ENCODE measurements around the gene SDF2. TPM values are rescaled to one million over a fixed set of nuclear protein-coding genes. Genes with fewer than 3 reads are reported as not detected.

SDF2 gene
- total RNA-seq, 1 donor from 2014 or later: 51.0 TPM

DNA sequence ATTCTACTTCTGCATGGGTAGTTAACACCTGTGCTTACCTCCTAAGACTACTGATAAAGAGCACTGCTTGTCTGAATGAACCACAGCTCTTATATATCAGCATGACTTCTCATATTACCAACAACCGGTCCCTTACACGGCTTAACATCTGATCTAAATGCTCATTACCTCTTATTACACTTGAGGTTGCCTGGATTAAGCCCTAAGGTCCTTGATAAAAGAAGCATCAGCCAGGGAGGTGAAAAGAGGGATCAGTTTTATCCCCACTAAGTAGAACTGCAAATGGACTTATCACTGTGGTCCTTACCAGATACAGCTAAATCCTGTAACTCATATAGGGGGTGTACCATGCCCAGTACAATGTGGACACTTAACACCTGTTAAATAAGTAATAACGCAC is 39.5 kb downstream of the SDF2 start:
- Mint-ChIP-seq H3K9me3 (no peaks in the 10 kb centered on the region), H3K27ac (no peak overlapping the region), H3K4me3 (no peak overlapping the region), H3K27me3 (ENCODE audit: low read depth) (no peaks in the 10 kb centered on the region), H3K36me3 (peaks cover 48% of the 10 kb centered on the region), H3K4me1 (no peaks in the 10 kb centered on the region)
- TF ChIP-seq, protein P1, sequence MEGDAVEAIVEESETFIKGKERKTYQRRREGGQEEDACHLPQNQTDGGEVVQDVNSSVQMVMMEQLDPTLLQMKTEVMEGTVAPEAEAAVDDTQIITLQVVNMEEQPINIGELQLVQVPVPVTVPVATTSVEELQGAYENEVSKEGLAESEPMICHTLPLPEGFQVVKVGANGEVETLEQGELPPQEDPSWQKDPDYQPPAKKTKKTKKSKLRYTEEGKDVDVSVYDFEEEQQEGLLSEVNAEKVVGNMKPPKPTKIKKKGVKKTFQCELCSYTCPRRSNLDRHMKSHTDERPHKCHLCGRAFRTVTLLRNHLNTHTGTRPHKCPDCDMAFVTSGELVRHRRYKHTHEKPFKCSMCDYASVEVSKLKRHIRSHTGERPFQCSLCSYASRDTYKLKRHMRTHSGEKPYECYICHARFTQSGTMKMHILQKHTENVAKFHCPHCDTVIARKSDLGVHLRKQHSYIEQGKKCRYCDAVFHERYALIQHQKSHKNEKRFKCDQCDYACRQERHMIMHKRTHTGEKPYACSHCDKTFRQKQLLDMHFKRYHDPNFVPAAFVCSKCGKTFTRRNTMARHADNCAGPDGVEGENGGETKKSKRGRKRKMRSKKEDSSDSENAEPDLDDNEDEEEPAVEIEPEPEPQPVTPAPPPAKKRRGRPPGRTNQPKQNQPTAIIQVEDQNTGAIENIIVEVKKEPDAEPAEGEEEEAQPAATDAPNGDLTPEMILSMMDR (IDR thresholded peaks at IDR 0.05; ENCODE audit: unreplicated experiment): no peak
- no peak for DNase-seq (ENCODE audit: low spot score in 2 of 2, unreplicated experiment in 2 of 2)

DNA sequence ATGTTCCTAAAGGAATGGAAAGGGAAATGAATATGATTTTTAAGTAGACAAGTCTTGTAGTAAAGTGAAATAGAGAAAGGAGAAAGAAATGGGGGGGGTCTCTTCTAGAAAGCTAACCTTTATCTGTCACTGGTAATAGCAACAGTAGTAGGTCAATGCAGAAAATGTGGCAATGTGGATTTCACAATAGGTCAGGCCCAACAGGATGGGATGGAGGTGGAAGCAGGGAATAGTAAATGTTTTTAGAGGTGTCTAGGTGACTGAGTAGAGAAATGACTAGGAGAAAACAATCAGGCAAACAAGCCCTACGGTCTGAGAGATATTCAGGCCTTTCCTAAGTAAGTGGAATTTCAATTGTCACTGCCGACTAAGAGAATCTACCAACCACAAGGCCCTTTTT is 41.7 kb downstream of the SDF2 start:
- no peak for DNase-seq (ENCODE audit: low spot score in 2 of 2, unreplicated experiment in 2 of 2)
- peaks cover 44% of the 10 kb centered on the region for H3K36me3 Mint-ChIP-seq
- H3K4me1 Mint-ChIP-seq: no peaks in the 10 kb centered on the region
- H3K4me3 Mint-ChIP-seq: no peak overlapping the region
- TF ChIP-seq, protein P1 (IDR thresholded peaks at IDR 0.05; ENCODE audit: unreplicated experiment): no peak
- H3K27me3 Mint-ChIP-seq (ENCODE audit: low read depth): no peaks in the 10 kb centered on the region
- H3K9me3 Mint-ChIP-seq: no peaks in the 10 kb centered on the region
- H3K27ac Mint-ChIP-seq: no peak overlapping the region

DNA sequence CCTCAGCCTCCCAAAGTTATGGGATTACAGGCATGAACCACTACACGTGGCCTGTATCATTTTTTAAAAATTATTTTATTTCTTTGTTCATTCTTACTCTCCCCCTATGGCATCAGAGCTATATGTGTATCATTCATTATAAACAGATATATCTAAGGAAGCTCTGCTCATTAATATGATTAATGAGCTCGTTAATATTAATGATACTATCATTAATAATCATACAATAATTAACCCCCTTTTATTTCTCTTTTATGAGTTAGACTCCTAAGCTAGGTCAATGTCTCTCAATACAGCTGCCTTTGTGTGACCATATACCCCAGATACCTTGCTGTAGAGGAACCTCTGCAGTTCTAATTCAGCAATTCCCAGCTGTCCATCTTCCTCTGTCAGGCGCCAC is 43.2 kb downstream of the SDF2 start:
- Mint-ChIP-seq H3K27me3 (ENCODE audit: low read depth) (no peaks in the 10 kb centered on the region), H3K9me3 (no peaks in the 10 kb centered on the region), H3K4me3 (no peak overlapping the region), H3K36me3 (peaks cover 51% of the 10 kb centered on the region), H3K4me1 (no peaks in the 10 kb centered on the region), H3K27ac (no peak overlapping the region)
- TF ChIP-seq, protein P1 (IDR thresholded peaks at IDR 0.05; ENCODE audit: unreplicated experiment): no peak
- no peak for DNase-seq (ENCODE audit: low spot score in 2 of 2, unreplicated experiment in 2 of 2)

DNA sequence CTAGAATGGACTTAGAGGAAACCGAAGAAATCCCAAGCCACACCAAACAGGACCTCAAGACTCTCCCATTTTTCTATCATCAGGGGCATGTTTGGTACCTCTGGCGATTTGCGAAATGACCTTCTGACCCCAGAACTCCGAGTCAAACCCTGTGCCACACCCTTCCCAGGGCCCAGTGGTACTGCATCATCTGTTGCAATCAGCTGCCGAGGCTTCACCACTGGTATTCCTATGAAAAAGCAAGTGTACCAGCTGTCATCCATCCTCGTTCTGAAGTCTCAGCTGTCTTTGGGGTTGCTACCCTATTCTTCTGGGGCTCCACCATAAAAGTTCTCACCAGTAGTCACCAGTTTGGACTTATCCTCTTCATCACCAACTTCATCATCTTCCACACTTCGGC is 45.4 kb downstream of the SDF2 start:
- Mint-ChIP-seq H3K4me3 (no peak overlapping the region), H3K36me3 (peaks cover 38% of the 10 kb centered on the region), H3K4me1 (no peaks in the 10 kb centered on the region), H3K9me3 (no peaks in the 10 kb centered on the region), H3K27ac (no peak overlapping the region), H3K27me3 (ENCODE audit: low read depth) (no peaks in the 10 kb centered on the region)
- DNase-seq (ENCODE audit: low spot score in 2 of 2, unreplicated experiment in 2 of 2): no peak
- TF ChIP-seq, protein P1 (IDR thresholded peaks at IDR 0.05; ENCODE audit: unreplicated experiment): no peak

- TF ChIP-seq, protein P1 (IDR thresholded peaks at IDR 0.05; ENCODE audit: unreplicated experiment): no peak
- DNase-seq (ENCODE audit: low spot score in 2 of 2, unreplicated experiment in 2 of 2): no peak
- no peak overlapping the region for H3K27ac Mint-ChIP-seq
- no peaks in the 10 kb centered on the region for H3K4me1 Mint-ChIP-seq
- H3K9me3 Mint-ChIP-seq: no peaks in the 10 kb centered on the region
- H3K36me3 Mint-ChIP-seq: peaks cover 34% of the 10 kb centered on the region
- H3K27me3 Mint-ChIP-seq (ENCODE audit: low read depth): no peaks in the 10 kb centered on the region
- no peak overlapping the region for H3K4me3 Mint-ChIP-seq
Observed at GRCh38 chr17:28615260-28615940, 46.3 kb downstream of the SDF2 start.

Measured in mesothelial cell of epicardium (in vitro differentiated cells).